Measurements from ENCODE around the gene IGFBP1. TPM values are rescaled to one million over a fixed set of nuclear protein-coding genes. Genes with fewer than 3 reads are reported as not detected.

Gene IGFBP1
- total RNA-seq, 4 donors from 2014 or later: not detected

GRCh38 chr7:45885264-45885882 lies 2.9 kb upstream of the IGFBP1 start:
- Histone ChIP-seq H3K4me1 (peaks cover 0 to 13% (median 7%) of the 10 kb centered on the region in 3 donors), H3K27ac (no peak overlapping the region), H3K27me3 (peaks cover 68% of the 10 kb centered on the region), H3K36me3 (no peaks in the 10 kb centered on the region), H3K4me3 (no peak overlapping the region), H3K9me3 (no peaks in the 10 kb centered on the region)
- 20 to 61% methylated on average over 1 to 3 of the region's 7 CpGs for WGBS, 2 donors (ENCODE audit: low coverage in 1 of 2)
- ATAC-seq: no peak
- no peak for TF ChIP-seq CTCF (IDR thresholded peaks at IDR 0.05)
- no peak for TF ChIP-seq POLR2A (IDR thresholded peaks at IDR 0.05)
- TF ChIP-seq POLR2AphosphoS5 (IDR thresholded peaks at IDR 0.05): no peak
- TF ChIP-seq EP300 (IDR thresholded peaks at IDR 0.05): no peak

- ATAC-seq: no peak
Observed at GRCh38 chr7:45886931-45887667, 1.2 kb upstream of the IGFBP1 start.

GRCh38 chr7:45888993-45889366 lies 692 bp downstream of the IGFBP1 start:
- WGBS, 2 donors (ENCODE audit: low coverage in 1 of 2): no CpG with 5 or more reads among the region's 14 CpGs
- peaks cover 74% of the 10 kb centered on the region for H3K27me3 ChIP-seq
- ATAC-seq: no peak
- H3K9me3 ChIP-seq: no peaks in the 10 kb centered on the region
- peaks cover 0 to 13% (median 7%) of the 10 kb centered on the region in 3 donors for H3K4me1 ChIP-seq
- TF ChIP-seq POLR2A (IDR thresholded peaks at IDR 0.05) (no peak), POLR2AphosphoS5 (IDR thresholded peaks at IDR 0.05) (no peak), EP300 (IDR thresholded peaks at IDR 0.05) (no peak), CTCF (IDR thresholded peaks at IDR 0.05) (no peak)
- H3K27ac ChIP-seq: no peak overlapping the region
- H3K4me3 ChIP-seq: peak overlapping the region in 1 of 2 donors; percentile 31
- H3K36me3 ChIP-seq: no peaks in the 10 kb centered on the region

More at GRCh38 chr7:45886931-45887667, 1.2 kb upstream of the IGFBP1 start:
- Histone ChIP-seq H3K4me3 (no peak overlapping the region), H3K36me3 (no peaks in the 10 kb centered on the region), H3K27ac (no peak overlapping the region), H3K4me1 (peaks cover 0 to 13% (median 7%) of the 10 kb centered on the region in 3 donors), H3K27me3 (peaks cover 72% of the 10 kb centered on the region), H3K9me3 (no peaks in the 10 kb centered on the region)
- TF ChIP-seq POLR2AphosphoS5 (IDR thresholded peaks at IDR 0.05) (no peak), CTCF (IDR thresholded peaks at IDR 0.05) (no peak), EP300 (IDR thresholded peaks at IDR 0.05) (no peak), POLR2A (IDR thresholded peaks at IDR 0.05) (no peak)
- 87 to 97% methylated on average over 4 of the region's 5 CpGs for WGBS, 2 donors (ENCODE audit: low coverage in 1 of 2)

- Histone ChIP-seq H3K4me3 (no peak overlapping the region), H3K27ac (no peak overlapping the region), H3K27me3 (peaks cover 75% of the 10 kb centered on the region), H3K9me3 (no peaks in the 10 kb centered on the region), H3K4me1 (peaks cover 0 to 13% (median 7%) of the 10 kb centered on the region in 3 donors), H3K36me3 (no peaks in the 10 kb centered on the region)
- TF ChIP-seq POLR2A (IDR thresholded peaks at IDR 0.05) (no peak), POLR2AphosphoS5 (IDR thresholded peaks at IDR 0.05) (no peak), CTCF (IDR thresholded peaks at IDR 0.05) (no peak), EP300 (IDR thresholded peaks at IDR 0.05) (no peak)
- no peak for ATAC-seq
- WGBS, 2 donors (ENCODE audit: low coverage in 1 of 2): 76 to 82% methylated on average over 3 to 5 of the region's 8 CpGs
Observed at GRCh38 chr7:45889367-45890067, 1.2 kb downstream of the IGFBP1 start.
